GM04503 (cell line): ENCODE results near the gene ETS1.

Source experiments
- DNase-seq: peaks from one replicate; pipeline ENCODE4 v3.0.0-alpha.2; 2012; ENCODE audit warnings: low read depth

Gene ETS1

GRCh38 chr11:128424271-128424711, 163.1 kb downstream of the ETS1 start:
- DNase-seq: no peak

- no peak for DNase-seq
Measured at GRCh38 chr11:128422576-128423370, 164.6 kb downstream of the ETS1 start.

GRCh38 chr11:128421577-128422330, 165.6 kb downstream of the ETS1 start:
- DNase-seq: no peak

GRCh38 chr11:128420951-128421350, 166.4 kb downstream of the ETS1 start:
- DNase-seq: peak; percentile 37

- no peak for DNase-seq
Measured at GRCh38 chr11:128420265-128420664, 167.1 kb downstream of the ETS1 start.

- no peak for DNase-seq
Measured at GRCh38 chr11:128419012-128419767, 168.2 kb downstream of the ETS1 start.

GRCh38 chr11:128417607-128418324, 169.6 kb downstream of the ETS1 start:
- DNase-seq: peak; percentile 91

GRCh38 chr11:128416976-128417375, 170.4 kb downstream of the ETS1 start:
- DNase-seq: no peak

GRCh38 chr11:128415539-128415938, 171.8 kb downstream of the ETS1 start:
- DNase-seq: no peak

- no peak for DNase-seq
Measured at GRCh38 chr11:128412847-128413791, 174.2 kb downstream of the ETS1 start.

- no peak for DNase-seq
Measured at GRCh38 chr11:128411812-128412211, 175.5 kb downstream of the ETS1 start.

- DNase-seq: no peak
Measured at GRCh38 chr11:128411150-128411549, 176.2 kb downstream of the ETS1 start.

GRCh38 chr11:128409476-128409875, 177.9 kb downstream of the ETS1 start:
- no peak for DNase-seq
